ENCODE measurements around the gene UBE2Q2. TPM values are rescaled to one million over a fixed set of nuclear protein-coding genes. Genes with fewer than 3 reads are reported as not detected.

The UBE2Q2 gene
- total RNA-seq, 2 experiments from 2014 or later, result 29.3 to 33.5 TPM

DNA sequence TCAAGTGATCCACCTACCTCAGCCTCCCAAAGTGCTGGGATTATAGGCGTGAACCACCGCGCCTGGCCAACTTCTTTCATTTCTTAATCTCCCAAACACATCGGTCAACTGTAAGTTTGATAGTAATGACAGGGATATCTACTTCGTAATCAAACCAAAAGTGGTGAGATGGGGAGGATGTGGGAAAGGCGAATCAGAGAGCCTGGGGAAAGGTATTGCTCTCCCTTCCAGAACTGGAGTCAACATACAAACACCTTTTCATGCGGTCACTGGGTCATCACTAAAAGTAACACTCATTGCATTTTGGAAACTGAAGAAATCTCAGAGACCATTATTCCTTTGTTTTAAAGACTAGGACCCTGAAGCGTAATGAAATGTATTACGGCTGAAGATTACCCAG, 14.8 kb upstream of the UBE2Q2 start:
- ATAC-seq (ENCODE audit: poor library complexity) (no peak), DNase-seq (no peak)
- H3K36me3 Mint-ChIP-seq (ENCODE audit: low read depth), result no peaks in the 10 kb centered on the region
- no peaks in the 10 kb centered on the region for H3K4me1 Mint-ChIP-seq (ENCODE audit: low read depth)
- POLR2A ChIA-PET, result no interaction called here
- no peak overlapping the region for H3K27ac Mint-ChIP-seq
- H3K27ac ChIP-seq (ENCODE audit: low read depth in 1 of 2, low read length in 2 of 2), result no peak overlapping the region
- H3K27me3 ChIP-seq (ENCODE audit: control insufficient read depth in 1 of 2, insufficient read depth in 2 of 2, low read length in 2 of 2), result no peaks in the 10 kb centered on the region
- no peaks in the 10 kb centered on the region for H3K36me3 ChIP-seq (ENCODE audit: insufficient read depth, low read length)
- CTCF ChIA-PET, result interaction anchor here (0.6 kb wide), 1 partner anchor 320 kb away, joined by 3 read pairs; no protein-coding TSS in a partner anchor
- intact Hi-C loops (cut with DNase I, micrococcal nuclease), result no loop called here
- no peaks in the 10 kb centered on the region for H3K4me1 ChIP-seq (ENCODE audit: insufficient read depth, low read length)
- no peak overlapping the region for H3K4me3 Mint-ChIP-seq
- H3K4me3 ChIP-seq (ENCODE audit: low read length), result no peak overlapping the region
- H3K9me3 ChIP-seq (ENCODE audit: control insufficient read depth in 1 of 2, insufficient read depth in 1 of 2, low read length in 2 of 2), result no peaks in the 10 kb centered on the region
- TF ChIP-seq, protein P1, sequence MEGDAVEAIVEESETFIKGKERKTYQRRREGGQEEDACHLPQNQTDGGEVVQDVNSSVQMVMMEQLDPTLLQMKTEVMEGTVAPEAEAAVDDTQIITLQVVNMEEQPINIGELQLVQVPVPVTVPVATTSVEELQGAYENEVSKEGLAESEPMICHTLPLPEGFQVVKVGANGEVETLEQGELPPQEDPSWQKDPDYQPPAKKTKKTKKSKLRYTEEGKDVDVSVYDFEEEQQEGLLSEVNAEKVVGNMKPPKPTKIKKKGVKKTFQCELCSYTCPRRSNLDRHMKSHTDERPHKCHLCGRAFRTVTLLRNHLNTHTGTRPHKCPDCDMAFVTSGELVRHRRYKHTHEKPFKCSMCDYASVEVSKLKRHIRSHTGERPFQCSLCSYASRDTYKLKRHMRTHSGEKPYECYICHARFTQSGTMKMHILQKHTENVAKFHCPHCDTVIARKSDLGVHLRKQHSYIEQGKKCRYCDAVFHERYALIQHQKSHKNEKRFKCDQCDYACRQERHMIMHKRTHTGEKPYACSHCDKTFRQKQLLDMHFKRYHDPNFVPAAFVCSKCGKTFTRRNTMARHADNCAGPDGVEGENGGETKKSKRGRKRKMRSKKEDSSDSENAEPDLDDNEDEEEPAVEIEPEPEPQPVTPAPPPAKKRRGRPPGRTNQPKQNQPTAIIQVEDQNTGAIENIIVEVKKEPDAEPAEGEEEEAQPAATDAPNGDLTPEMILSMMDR (IDR thresholded peaks at IDR 0.05), result no peak
- H3K9me3 Mint-ChIP-seq, result no peaks in the 10 kb centered on the region
- H3K27me3 Mint-ChIP-seq, result no peaks in the 10 kb centered on the region

DNA sequence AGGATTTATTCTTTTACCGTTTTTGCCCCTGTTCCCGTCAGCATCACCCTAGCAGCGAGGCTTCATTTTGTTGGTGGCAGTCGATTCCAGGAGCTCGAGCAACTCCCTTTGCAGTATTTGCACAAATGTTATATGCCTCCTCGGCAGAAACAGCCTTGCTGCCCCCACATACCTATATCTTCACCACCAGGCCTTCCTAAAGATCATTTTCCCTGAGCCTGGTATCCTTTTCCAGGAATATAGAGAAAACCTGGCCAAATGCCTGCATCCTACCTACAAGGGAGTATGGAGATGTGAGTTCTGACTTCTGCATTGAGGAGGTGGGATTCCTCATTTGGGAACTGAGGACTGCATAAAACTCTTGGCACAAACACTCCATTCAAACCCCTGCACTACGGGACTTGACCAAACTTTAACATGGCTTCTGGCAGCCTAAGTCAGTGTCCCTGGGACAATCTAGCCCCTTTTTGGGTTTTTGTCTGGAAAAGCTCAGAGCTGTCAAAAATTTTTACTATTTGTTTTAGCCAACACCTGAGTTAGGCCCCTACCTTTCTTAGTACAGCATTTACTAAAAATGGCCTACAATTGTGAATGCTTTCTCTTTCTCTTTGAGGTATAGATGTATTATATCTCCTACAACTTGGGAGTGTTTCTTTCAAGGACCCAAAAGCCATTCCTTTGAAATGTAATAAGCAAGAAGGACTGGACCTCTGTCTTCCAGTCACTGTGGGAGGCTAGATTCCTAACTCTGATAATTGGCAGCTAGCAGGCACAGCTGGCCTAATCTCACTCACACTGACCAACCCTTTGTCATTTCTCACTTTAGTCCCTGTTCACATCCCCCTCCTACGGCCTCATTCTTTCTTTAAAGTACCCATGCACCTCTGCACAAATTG, 12.1 kb upstream of the UBE2Q2 start:
- no peaks in the 10 kb centered on the region for H3K36me3 ChIP-seq (ENCODE audit: insufficient read depth, low read length)
- no peak overlapping the region for H3K27ac ChIP-seq (ENCODE audit: low read depth in 1 of 2, low read length in 2 of 2)
- no peaks in the 10 kb centered on the region for H3K9me3 Mint-ChIP-seq
- no peaks in the 10 kb centered on the region for H3K27me3 ChIP-seq (ENCODE audit: control insufficient read depth in 1 of 2, insufficient read depth in 2 of 2, low read length in 2 of 2)
- TF ChIP-seq, protein P1 (IDR thresholded peaks at IDR 0.05), result no peak
- intact Hi-C loops (cut with DNase I, micrococcal nuclease), result no loop called here
- ATAC-seq (ENCODE audit: poor library complexity), result no peak
- no peaks in the 10 kb centered on the region for H3K4me1 Mint-ChIP-seq (ENCODE audit: low read depth)
- ChIA-PET POLR2A (interaction anchor here (1.4 kb wide), 1 partner anchor 12 kb away, joined by 3 read pairs; the partner anchor contains the start of gene UBE2Q2), CTCF (no interaction called here)
- no peak for DNase-seq
- no peaks in the 10 kb centered on the region for H3K9me3 ChIP-seq (ENCODE audit: control insufficient read depth in 1 of 2, insufficient read depth in 1 of 2, low read length in 2 of 2)
- H3K4me3 ChIP-seq (ENCODE audit: low read length), result no peak overlapping the region
- no peak overlapping the region for H3K4me3 Mint-ChIP-seq
- no peaks in the 10 kb centered on the region for H3K36me3 Mint-ChIP-seq (ENCODE audit: low read depth)
- H3K27ac Mint-ChIP-seq, result no peak overlapping the region
- H3K27me3 Mint-ChIP-seq, result no peaks in the 10 kb centered on the region
- no peaks in the 10 kb centered on the region for H3K4me1 ChIP-seq (ENCODE audit: insufficient read depth, low read length)

DNA sequence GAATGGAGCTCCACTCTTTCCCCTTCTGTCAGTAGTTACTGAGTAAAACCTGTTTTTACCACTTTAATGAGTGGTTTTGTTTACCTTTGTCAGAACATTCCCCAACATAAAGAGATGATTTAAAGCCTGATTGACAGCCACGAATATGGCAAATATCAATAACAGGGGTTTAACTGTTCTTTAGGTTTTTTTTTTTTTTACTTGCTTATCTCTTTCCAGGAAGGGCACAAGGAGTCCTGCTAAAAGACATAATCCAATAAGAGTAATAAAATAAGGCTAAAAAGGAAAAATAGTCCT, 11.5 kb upstream of the UBE2Q2 start:
- H3K27ac ChIP-seq (ENCODE audit: low read depth in 1 of 2, low read length in 2 of 2), result no peak overlapping the region
- CTCF ChIA-PET, result no interaction called here
- TF ChIP-seq, protein P1 (IDR thresholded peaks at IDR 0.05), result no peak
- DNase-seq, result no peak
- POLR2A ChIA-PET, result interaction anchor here (1.4 kb wide), 1 partner anchor 12 kb away, joined by 3 read pairs; the partner anchor contains the start of gene UBE2Q2
- intact Hi-C loops (cut with DNase I, micrococcal nuclease), result no loop called here
- ATAC-seq (ENCODE audit: poor library complexity), result no peak
- Mint-ChIP-seq H3K27me3 (no peaks in the 10 kb centered on the region), H3K27ac (no peak overlapping the region), H3K36me3 (ENCODE audit: low read depth) (no peaks in the 10 kb centered on the region), H3K4me1 (ENCODE audit: low read depth) (no peaks in the 10 kb centered on the region), H3K4me3 (no peak overlapping the region), H3K9me3 (no peaks in the 10 kb centered on the region)
- H3K4me1 ChIP-seq (ENCODE audit: insufficient read depth, low read length), result peaks cover 3% of the 10 kb centered on the region
- no peak overlapping the region for H3K4me3 ChIP-seq (ENCODE audit: low read length)
- H3K27me3 ChIP-seq (ENCODE audit: control insufficient read depth in 1 of 2, insufficient read depth in 2 of 2, low read length in 2 of 2), result no peaks in the 10 kb centered on the region
- H3K36me3 ChIP-seq (ENCODE audit: insufficient read depth, low read length), result no peaks in the 10 kb centered on the region
- H3K9me3 ChIP-seq (ENCODE audit: control insufficient read depth in 1 of 2, insufficient read depth in 1 of 2, low read length in 2 of 2), result no peaks in the 10 kb centered on the region
